GM18951 (cell line): Measurements from ENCODE around the gene RNF208.

ENCODE experiments used
- POLR2A ChIP-seq: IDR thresholded peaks from 4 replicates; pipeline ENCODE4 v1.6.1; 2011; ENCODE audit warnings: mild to moderate bottlenecking; ENCODE audit not compliant: insufficient read length, insufficient read depth; ENCODE audit errors: extremely low read depth
- in situ Hi-C: fragments of 300-500 bp; cut with MboI; formaldehyde crosslinking; loops from one replicate; pipeline ENCODE4 v1.12.0; 2022; ENCODE audit warnings: low sequenced_read_pairs, mixed read lengths, inconsistent platforms; ENCODE audit not compliant: unreplicated experiment

Gene RNF208

GRCh38 chr9:137224830-137225694 lies 3.0 kb upstream of the RNF208 start, which contains the start of gene CYSRT1:
Gene CYSRT1 (plus strand): TSS chr9:137225174. CDS start chr9:137225622, 448 bp downstream.
- in situ Hi-C loops, result loop anchor here (10.0 kb wide), 1 partner anchor 100 kb away; no protein-coding TSS in a partner anchor
- no peak for TF ChIP-seq POLR2A

- TF ChIP-seq POLR2A, result peak; percentile 86
Observed at GRCh38 chr9:137223078-137223970, 1.3 kb upstream of the RNF208 start.

GRCh38 chr9:137221506-137222111 lies 431 bp downstream of the RNF208 start:
- no peak for TF ChIP-seq POLR2A
- in situ Hi-C loops, result loop anchor here (10.0 kb wide), 1 partner anchor 97 kb away; no protein-coding TSS in a partner anchor

More at GRCh38 chr9:137223078-137223970, 1.3 kb upstream of the RNF208 start:
- in situ Hi-C loops, result loop anchor here (10.0 kb wide), 1 partner anchor 99 kb away; no protein-coding TSS in a partner anchor

- in situ Hi-C loops, result loop anchor here (10.0 kb wide), 1 partner anchor 96 kb away; no protein-coding TSS in a partner anchor
- no peak for TF ChIP-seq POLR2A
Observed at GRCh38 chr9:137221095-137221505, 940 bp downstream of the RNF208 start.

- in situ Hi-C loops, result loop anchor here (10.0 kb wide), 1 partner anchor 96 kb away; no protein-coding TSS in a partner anchor
- no peak for TF ChIP-seq POLR2A
Observed at GRCh38 chr9:137220317-137221094, 1.5 kb downstream of the RNF208 start.

- in situ Hi-C loops, result loop anchor here (10.0 kb wide), 1 partner anchor 95 kb away; no protein-coding TSS in a partner anchor
- TF ChIP-seq POLR2A, result no peak
Observed at GRCh38 chr9:137219757-137220316, 2.2 kb downstream of the RNF208 start.

- no peak for TF ChIP-seq POLR2A
- in situ Hi-C loops, result no loop called here
Observed at GRCh38 chr9:137218754-137219271, 3.2 kb downstream of the RNF208 start.

GRCh38 chr9:137218212-137218753 lies 3.8 kb downstream of the RNF208 start:
- in situ Hi-C loops, result no loop called here
- no peak for TF ChIP-seq POLR2A

GRCh38 chr9:137217276-137218211 lies 4.5 kb downstream of the RNF208 start:
- TF ChIP-seq POLR2A, result no peak
- in situ Hi-C loops, result no loop called here
